H9 (cell line): ENCODE data around the gene AGAP3. TPM values are rescaled to one million over a fixed set of nuclear protein-coding genes. Genes with fewer than 3 reads are reported as not detected.

Experiments
- DNase-seq: peaks from one replicate; pipeline ENCODE4 v3.0.0-alpha.2; 2017
- H2AFZ ChIP-seq: one replicate; pipeline ENCODE4 v1.6.1; 2013; ENCODE audit warnings: mild to moderate bottlenecking, low read length, control low read depth, moderate library complexity
- H2AK5ac ChIP-seq: 2 replicates; pipeline ENCODE4 v1.6.1; 2013; ENCODE audit warnings: low read length, control low read depth, mixed read lengths; ENCODE audit not compliant: insufficient read length
- H2BK120ac ChIP-seq: one replicate; pipeline ENCODE4 v1.6.1; 2013; ENCODE audit warnings: low read depth, mild to moderate bottlenecking, low read length, control low read depth, inconsistent platforms; ENCODE audit not compliant: poor library complexity, severe bottlenecking
- H2BK12ac ChIP-seq: 2 replicates; pipeline ENCODE4 v1.6.1; 2013; ENCODE audit warnings: low read length, control low read depth, mixed read lengths, low read depth; ENCODE audit not compliant: insufficient read length
- H2BK15ac ChIP-seq: 2 replicates; pipeline ENCODE4 v1.6.1; 2013; ENCODE audit warnings: low read depth, low read length, control low read depth
- H2BK20ac ChIP-seq: one replicate; pipeline ENCODE4 v1.6.1; 2013; ENCODE audit warnings: low read depth, mild to moderate bottlenecking, low read length, control low read depth, inconsistent platforms; ENCODE audit not compliant: poor library complexity, severe bottlenecking
- H2BK5ac ChIP-seq: 2 replicates; pipeline ENCODE4 v1.6.1; 2013; ENCODE audit warnings: low read length, control low read depth, mixed read lengths; ENCODE audit not compliant: insufficient read length
- H3K14ac ChIP-seq: 2 replicates; pipeline ENCODE4 v1.6.1; 2013; ENCODE audit warnings: low read length, control low read depth; ENCODE audit not compliant: insufficient read depth
- H3K18ac ChIP-seq: 2 replicates; pipeline ENCODE4 v1.6.1; 2013; ENCODE audit warnings: low read depth, mild to moderate bottlenecking, mixed read lengths, low read length, control low read depth; ENCODE audit not compliant: insufficient read length
- H3K23ac ChIP-seq: 2 replicates; pipeline ENCODE4 v1.6.1; 2013; ENCODE audit warnings: low read length, control low read depth, mixed read lengths, low read depth; ENCODE audit not compliant: insufficient read length
- H3K23me2 ChIP-seq: 2 replicates; pipeline ENCODE4 v1.6.1; 2013; ENCODE audit warnings: low read depth, mild to moderate bottlenecking, mixed read lengths, low read length, control low read depth; ENCODE audit not compliant: insufficient read length, poor library complexity, severe bottlenecking
- H3K27ac ChIP-seq: 2 replicates; pipeline ENCODE4 v1.5.1; 2013; ENCODE audit warnings: low read length, control low read depth, mixed read lengths, low read depth; ENCODE audit not compliant: insufficient read length
- H3K27me3 ChIP-seq: 2 replicates; pipeline ENCODE4 v1.6.1; 2013; ENCODE audit warnings: low read length, control low read depth, inconsistent platforms; ENCODE audit not compliant: insufficient read depth
- H3K4ac ChIP-seq: 2 replicates; pipeline ENCODE4 v1.6.1; 2013; ENCODE audit warnings: low read depth, mild to moderate bottlenecking, control low read depth, inconsistent platforms, low read length, moderate library complexity
- H3K4me1 ChIP-seq: 2 replicates; pipeline ENCODE4 v1.6.1; 2013; ENCODE audit warnings: low read length, control low read depth, inconsistent platforms; ENCODE audit not compliant: insufficient read depth
- H3K4me2 ChIP-seq: 2 replicates; pipeline ENCODE4 v1.6.1; 2013; ENCODE audit warnings: low read length, control low read depth, mixed read lengths; ENCODE audit not compliant: insufficient read length, insufficient read depth
- H3K56ac ChIP-seq: 2 replicates; pipeline ENCODE4 v1.6.1; 2013; ENCODE audit warnings: low read depth, mild to moderate bottlenecking, mixed read lengths, low read length, control low read depth; ENCODE audit not compliant: insufficient read length
- H3K79me1 ChIP-seq: 2 replicates; pipeline ENCODE4 v1.6.1; 2013; ENCODE audit warnings: low read depth, mild to moderate bottlenecking, moderate library complexity, low read length, control low read depth, inconsistent platforms; ENCODE audit not compliant: insufficient read depth, poor library complexity, severe bottlenecking
- H3K79me2 ChIP-seq: 2 replicates; pipeline ENCODE4 v1.6.1; 2013; ENCODE audit warnings: low read length, control low read depth, inconsistent platforms; ENCODE audit not compliant: insufficient read depth
- H3K9ac ChIP-seq: 2 replicates; pipeline ENCODE4 v1.6.1; 2013; ENCODE audit warnings: low read length, control low read depth, mixed read lengths; ENCODE audit not compliant: insufficient read length; ENCODE audit errors: extremely low read depth
- H3K9me3 ChIP-seq: one replicate; pipeline ENCODE4 v1.6.1; 2013; ENCODE audit warnings: low read depth, low read length, inconsistent platforms; ENCODE audit not compliant: control insufficient read depth
- H3T11ph ChIP-seq: one replicate; pipeline ENCODE4 v1.6.1; 2013; ENCODE audit warnings: mild to moderate bottlenecking, low read length, control low read depth, inconsistent platforms
- H4K20me1 ChIP-seq: one replicate; pipeline ENCODE4 v1.6.1; 2013; ENCODE audit not compliant: control insufficient read depth, insufficient read length, insufficient read depth
- H4K5ac ChIP-seq: 2 replicates; pipeline ENCODE4 v1.6.1; 2013; ENCODE audit warnings: low read depth, mild to moderate bottlenecking, mixed read lengths, low read length, control low read depth; ENCODE audit not compliant: insufficient read length
- H4K8ac ChIP-seq: replicated peaks from 2 replicates; pipeline ENCODE4 v1.6.1; 2013; ENCODE audit warnings: low read length, control low read depth, mixed read lengths, low read depth; ENCODE audit not compliant: insufficient read length
- H4K91ac ChIP-seq: 2 replicates; pipeline ENCODE4 v1.6.1; 2013; ENCODE audit warnings: low read depth, mild to moderate bottlenecking, moderate library complexity, mixed read lengths, low read length, control low read depth; ENCODE audit not compliant: insufficient read length
- H3K27ac Mint-ChIP-seq, 3 experiments: 2 replicates in 2 of 3; 3 replicates in 1 of 3; pipeline ENCODE4 v1.8.0; 2020 to 2021; ENCODE audit warnings: mixed read lengths in 3 of 3, mild to moderate bottlenecking in 1 of 3, moderate library complexity in 1 of 3
- H3K27me3 Mint-ChIP-seq: 2 replicates; pipeline ENCODE4 v1.8.0; 2021; ENCODE audit warnings: low read depth, mild to moderate bottlenecking, moderate library complexity, mixed read lengths
- H3K36me3 Mint-ChIP-seq, 3 experiments: 2 replicates in 2 of 3; 3 replicates in 1 of 3; pipeline ENCODE4 v1.8.0; 2020 to 2021; ENCODE audit warnings: low read depth in 3 of 3, mixed read lengths in 3 of 3; ENCODE audit not compliant: insufficient read depth in 1 of 3
- H3K4me1 Mint-ChIP-seq, 2 experiments: 2 replicates each; pipeline ENCODE4 v1.8.0; 2020; ENCODE audit warnings: mixed read lengths in 2 of 2
- H3K4me3 Mint-ChIP-seq, 2 experiments: 2 replicates in 1 of 2; 3 replicates in 1 of 2; pipeline ENCODE4 v1.8.0; 2020 to 2021; ENCODE audit warnings: mild to moderate bottlenecking in 2 of 2, mixed read lengths in 2 of 2, moderate library complexity in 1 of 2
- H3K9me3 Mint-ChIP-seq, 2 experiments: 2 replicates in 1 of 2; 3 replicates in 1 of 2; pipeline ENCODE4 v1.8.0; 2020; ENCODE audit warnings: mild to moderate bottlenecking in 2 of 2, mixed read lengths in 2 of 2, moderate library complexity in 1 of 2
- WGBS: extraction: QIAGEN DNeasy Blood & Tissue Kit; methylation state at CpG from one replicate; pipeline ENCODE4 v1.1.7; 2013; ENCODE audit warnings: missing lambda C conversion rate, low lambda C conversion rate, mixed read lengths; ENCODE audit not compliant: insufficient read length; ENCODE audit errors: extremely low coverage; 5-methylcytosine and 5-hydroxymethylcytosine counted together
- total RNA-seq: library from RNA; stranded (reverse); gene quantifications from 2 replicates; pipeline ENCODE4 v1.2.1, GENCODE V29; 2021
- TF ChIP-seq, protein P1 (sequence below): fragments of 200-600 bp; sonication (generic); conservative IDR thresholded peaks from 3 replicates; pipeline ENCODE4 v1.8.0; 2021; ENCODE audit warnings: antibody characterized with exemption, mild to moderate bottlenecking

AGAP3 gene
- total RNA-seq, 1 experiment from 2014 or later = 97.7 TPM

DNA sequence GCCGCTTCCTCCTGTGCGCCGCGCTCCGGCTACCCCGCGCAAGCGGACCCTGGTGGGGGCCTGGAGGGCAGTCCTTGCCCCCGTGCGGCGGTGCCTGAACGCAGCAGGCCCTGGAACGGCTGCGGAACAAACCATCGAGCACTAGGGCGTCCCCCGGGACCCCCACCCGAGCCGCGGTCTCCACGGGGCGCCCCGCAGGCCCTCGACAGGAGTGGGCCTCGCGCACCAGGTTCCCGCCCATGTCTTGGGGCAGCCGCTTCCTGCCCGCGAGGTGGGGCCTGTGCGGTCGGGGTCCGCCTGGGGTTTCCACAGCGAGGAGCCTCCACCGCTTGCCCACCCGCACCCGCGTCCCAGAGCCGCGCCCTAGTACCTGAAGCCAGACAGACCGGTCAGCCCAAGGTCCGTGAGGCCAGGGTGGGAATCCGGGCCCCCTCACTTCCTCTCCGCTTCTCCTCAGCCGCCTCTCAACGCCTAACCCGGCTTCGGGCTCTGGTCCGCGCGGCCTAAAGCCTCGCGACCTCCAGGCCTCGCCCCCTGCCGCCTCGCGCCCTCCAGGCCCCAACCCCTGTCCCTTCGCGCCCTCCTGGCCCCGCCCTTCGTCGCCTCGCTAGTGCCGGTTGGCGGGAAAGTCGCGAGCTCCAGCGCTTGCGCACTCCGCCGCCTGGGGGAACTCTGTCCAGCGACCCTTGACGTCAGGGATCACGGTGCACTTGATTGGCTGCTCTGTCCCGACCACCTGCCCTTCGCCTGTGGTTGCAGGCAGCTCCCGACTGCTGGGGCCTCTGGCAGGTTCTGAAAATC, 88.2 kb downstream of the AGAP3 start:
- Histone ChIP-seq H3K27me3 (peaks cover 8% of the 10 kb centered on the region), H4K20me1 (no peaks in the 10 kb centered on the region), H3K9ac (no peak overlapping the region), H4K5ac (no peak overlapping the region), H3K4me2 (no peak overlapping the region), H2BK120ac (no peak overlapping the region), H2AK5ac (no peak overlapping the region), H3K4me1 (no peaks in the 10 kb centered on the region), H3K14ac (no peak overlapping the region), H3K23ac (no peak overlapping the region), H3K18ac (no peak overlapping the region), H3K79me1 (no peaks in the 10 kb centered on the region), H2BK5ac (no peak overlapping the region), H3K79me2 (no peaks in the 10 kb centered on the region), H3K56ac (no peak overlapping the region), H3K4ac (no peak overlapping the region), H2BK20ac (no peak overlapping the region), H2BK15ac (no peak overlapping the region), H3K27ac (no peak overlapping the region), H3K9me3 (no peaks in the 10 kb centered on the region), H4K91ac (no peak overlapping the region), H3T11ph (no peak overlapping the region), H3K23me2 (no peaks in the 10 kb centered on the region), H2AFZ (no peak overlapping the region), H4K8ac (no peak overlapping the region), H2BK12ac (no peak overlapping the region)
- Mint-ChIP-seq H3K4me1 (peaks cover 3 to 12% of the 10 kb centered on the region in 2 experiments; a peak in 3 of 4 replicates), H3K27me3 (peaks cover 96% of the 10 kb centered on the region), H3K36me3 (peaks cover 0 to 3% (median 0%) of the 10 kb centered on the region in 3 experiments; a peak in 2 of 7 replicates), H3K4me3 (no peak overlapping the region), H3K27ac (no peak overlapping the region), H3K9me3 (peaks cover 19 to 28% of the 10 kb centered on the region in 2 experiments)
- peak; percentile 54 for DNase-seq
- no CpG with 5 or more reads among the region's 77 CpGs for WGBS
- TF ChIP-seq, protein P1, sequence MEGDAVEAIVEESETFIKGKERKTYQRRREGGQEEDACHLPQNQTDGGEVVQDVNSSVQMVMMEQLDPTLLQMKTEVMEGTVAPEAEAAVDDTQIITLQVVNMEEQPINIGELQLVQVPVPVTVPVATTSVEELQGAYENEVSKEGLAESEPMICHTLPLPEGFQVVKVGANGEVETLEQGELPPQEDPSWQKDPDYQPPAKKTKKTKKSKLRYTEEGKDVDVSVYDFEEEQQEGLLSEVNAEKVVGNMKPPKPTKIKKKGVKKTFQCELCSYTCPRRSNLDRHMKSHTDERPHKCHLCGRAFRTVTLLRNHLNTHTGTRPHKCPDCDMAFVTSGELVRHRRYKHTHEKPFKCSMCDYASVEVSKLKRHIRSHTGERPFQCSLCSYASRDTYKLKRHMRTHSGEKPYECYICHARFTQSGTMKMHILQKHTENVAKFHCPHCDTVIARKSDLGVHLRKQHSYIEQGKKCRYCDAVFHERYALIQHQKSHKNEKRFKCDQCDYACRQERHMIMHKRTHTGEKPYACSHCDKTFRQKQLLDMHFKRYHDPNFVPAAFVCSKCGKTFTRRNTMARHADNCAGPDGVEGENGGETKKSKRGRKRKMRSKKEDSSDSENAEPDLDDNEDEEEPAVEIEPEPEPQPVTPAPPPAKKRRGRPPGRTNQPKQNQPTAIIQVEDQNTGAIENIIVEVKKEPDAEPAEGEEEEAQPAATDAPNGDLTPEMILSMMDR = no peak
